Measurements from ENCODE around the gene TBC1D22A. TPM values are rescaled to one million over a fixed set of nuclear protein-coding genes. Genes with fewer than 3 reads are reported as not detected.

The TBC1D22A gene
- polyA plus RNA-seq, 1 donor from 2014 or later: 9.3 TPM

- no peak overlapping the region for H3K4me2 ChIP-seq (ENCODE audit: low read length)
Observed at GRCh38 chr22:47196881-47197772, 434.7 kb downstream of the TBC1D22A start.

DNA sequence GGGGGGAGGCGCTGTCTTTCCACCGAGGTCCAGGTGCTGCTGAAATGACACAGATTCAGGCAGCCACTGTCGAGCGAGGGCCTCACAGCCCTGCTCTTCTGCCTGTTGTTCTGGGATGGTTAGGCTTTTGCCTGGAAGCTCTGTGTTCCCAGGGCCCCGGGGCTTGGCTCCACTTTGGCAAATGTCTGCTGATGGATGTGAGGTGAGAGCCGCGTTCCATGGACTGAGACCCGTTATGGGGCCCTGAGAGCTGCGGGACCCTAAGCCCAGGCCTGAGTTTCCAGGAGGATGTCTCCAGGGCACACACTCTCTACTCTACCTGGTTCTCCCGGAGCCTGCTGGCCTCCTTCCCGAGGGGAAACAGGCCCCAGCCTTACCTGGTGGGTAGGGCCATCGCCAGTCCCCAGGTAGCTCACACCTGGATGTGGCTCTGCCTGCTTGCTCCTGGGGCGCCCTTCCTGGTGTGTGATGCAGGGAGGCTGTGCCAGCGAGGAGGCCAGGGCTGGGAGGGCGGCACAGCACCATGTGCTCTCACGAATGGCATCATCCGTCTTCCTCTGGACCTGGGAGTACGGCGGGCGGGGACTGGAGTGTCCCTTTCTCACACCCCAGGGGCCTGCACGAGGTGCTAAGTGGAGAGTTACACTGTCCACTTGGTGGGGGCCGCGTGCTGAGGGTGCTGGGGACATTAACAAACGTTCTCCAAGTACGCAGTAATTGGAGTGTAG is 435.5 kb downstream of the TBC1D22A start:
- no peaks in the 10 kb centered on the region for H3K36me3 ChIP-seq (ENCODE audit: insufficient read depth, low read length)
- no peak overlapping the region for H3K27ac ChIP-seq (ENCODE audit: low read length)
- H4K20me1 ChIP-seq (ENCODE audit: insufficient read depth): no peaks in the 10 kb centered on the region
- H3F3A ChIP-seq (ENCODE audit: insufficient read depth, low read length, poor library complexity, severe bottlenecking): no peaks in the 10 kb centered on the region
- no peak for TF ChIP-seq EZH2 (IDR thresholded peaks at IDR 0.05; ENCODE audit: borderline replicate concordance, insufficient read depth, low read length, poor library complexity, severe bottlenecking)
- no peak for TF ChIP-seq POLR2AphosphoS5 (IDR thresholded peaks at IDR 0.05)
- no peak for TF ChIP-seq EP300 (conservative IDR thresholded peaks at IDR 0.05; ENCODE audit: poor library complexity, severe bottlenecking)
- no peak for TF ChIP-seq MXI1 (conservative IDR thresholded peaks at IDR 0.05; ENCODE audit: poor library complexity, severe bottlenecking)
- TF ChIP-seq RAD21 (conservative IDR thresholded peaks at IDR 0.05): no peak
- TF ChIP-seq SMC3 (conservative IDR thresholded peaks at IDR 0.05; ENCODE audit: poor library complexity): no peak
- TF ChIP-seq TAF1 (IDR thresholded peaks at IDR 0.05; ENCODE audit: low read depth): no peak
- TF ChIP-seq, protein P1, sequence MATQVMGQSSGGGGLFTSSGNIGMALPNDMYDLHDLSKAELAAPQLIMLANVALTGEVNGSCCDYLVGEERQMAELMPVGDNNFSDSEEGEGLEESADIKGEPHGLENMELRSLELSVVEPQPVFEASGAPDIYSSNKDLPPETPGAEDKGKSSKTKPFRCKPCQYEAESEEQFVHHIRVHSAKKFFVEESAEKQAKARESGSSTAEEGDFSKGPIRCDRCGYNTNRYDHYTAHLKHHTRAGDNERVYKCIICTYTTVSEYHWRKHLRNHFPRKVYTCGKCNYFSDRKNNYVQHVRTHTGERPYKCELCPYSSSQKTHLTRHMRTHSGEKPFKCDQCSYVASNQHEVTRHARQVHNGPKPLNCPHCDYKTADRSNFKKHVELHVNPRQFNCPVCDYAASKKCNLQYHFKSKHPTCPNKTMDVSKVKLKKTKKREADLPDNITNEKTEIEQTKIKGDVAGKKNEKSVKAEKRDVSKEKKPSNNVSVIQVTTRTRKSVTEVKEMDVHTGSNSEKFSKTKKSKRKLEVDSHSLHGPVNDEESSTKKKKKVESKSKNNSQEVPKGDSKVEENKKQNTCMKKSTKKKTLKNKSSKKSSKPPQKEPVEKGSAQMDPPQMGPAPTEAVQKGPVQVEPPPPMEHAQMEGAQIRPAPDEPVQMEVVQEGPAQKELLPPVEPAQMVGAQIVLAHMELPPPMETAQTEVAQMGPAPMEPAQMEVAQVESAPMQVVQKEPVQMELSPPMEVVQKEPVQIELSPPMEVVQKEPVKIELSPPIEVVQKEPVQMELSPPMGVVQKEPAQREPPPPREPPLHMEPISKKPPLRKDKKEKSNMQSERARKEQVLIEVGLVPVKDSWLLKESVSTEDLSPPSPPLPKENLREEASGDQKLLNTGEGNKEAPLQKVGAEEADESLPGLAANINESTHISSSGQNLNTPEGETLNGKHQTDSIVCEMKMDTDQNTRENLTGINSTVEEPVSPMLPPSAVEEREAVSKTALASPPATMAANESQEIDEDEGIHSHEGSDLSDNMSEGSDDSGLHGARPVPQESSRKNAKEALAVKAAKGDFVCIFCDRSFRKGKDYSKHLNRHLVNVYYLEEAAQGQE (IDR thresholded peaks at IDR 0.05; ENCODE audit: borderline replicate concordance): no peak
- TF ChIP-seq, protein P2, sequence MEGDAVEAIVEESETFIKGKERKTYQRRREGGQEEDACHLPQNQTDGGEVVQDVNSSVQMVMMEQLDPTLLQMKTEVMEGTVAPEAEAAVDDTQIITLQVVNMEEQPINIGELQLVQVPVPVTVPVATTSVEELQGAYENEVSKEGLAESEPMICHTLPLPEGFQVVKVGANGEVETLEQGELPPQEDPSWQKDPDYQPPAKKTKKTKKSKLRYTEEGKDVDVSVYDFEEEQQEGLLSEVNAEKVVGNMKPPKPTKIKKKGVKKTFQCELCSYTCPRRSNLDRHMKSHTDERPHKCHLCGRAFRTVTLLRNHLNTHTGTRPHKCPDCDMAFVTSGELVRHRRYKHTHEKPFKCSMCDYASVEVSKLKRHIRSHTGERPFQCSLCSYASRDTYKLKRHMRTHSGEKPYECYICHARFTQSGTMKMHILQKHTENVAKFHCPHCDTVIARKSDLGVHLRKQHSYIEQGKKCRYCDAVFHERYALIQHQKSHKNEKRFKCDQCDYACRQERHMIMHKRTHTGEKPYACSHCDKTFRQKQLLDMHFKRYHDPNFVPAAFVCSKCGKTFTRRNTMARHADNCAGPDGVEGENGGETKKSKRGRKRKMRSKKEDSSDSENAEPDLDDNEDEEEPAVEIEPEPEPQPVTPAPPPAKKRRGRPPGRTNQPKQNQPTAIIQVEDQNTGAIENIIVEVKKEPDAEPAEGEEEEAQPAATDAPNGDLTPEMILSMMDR (IDR thresholded peaks at IDR 0.05; ENCODE audit: poor library complexity, severe bottlenecking): no peak
- H3K9me2 ChIP-seq (ENCODE audit: insufficient read depth, low read length): no peaks in the 10 kb centered on the region
- H3K4me3 ChIP-seq (ENCODE audit: low read length): no peak overlapping the region
- no peak overlapping the region for H3K4me2 ChIP-seq (ENCODE audit: low read length)
- no peak overlapping the region for H3K9ac ChIP-seq (ENCODE audit: low read length)
- no peaks in the 10 kb centered on the region for H3K9me3 ChIP-seq (ENCODE audit: low read length)
- H3K79me2 ChIP-seq (replicated peaks; ENCODE audit: insufficient read depth, low read length): no peaks in the 10 kb centered on the region
- no peak overlapping the region for H2AFZ ChIP-seq (ENCODE audit: low read depth, low read length)
- H3K27me3 ChIP-seq (ENCODE audit: insufficient read depth, low read depth, low read length): no peaks in the 10 kb centered on the region

More at GRCh38 chr22:47196881-47197772, 434.7 kb downstream of the TBC1D22A start:
- no peaks in the 10 kb centered on the region for H3K9me3 ChIP-seq (ENCODE audit: low read length)
- H3K36me3 ChIP-seq (ENCODE audit: insufficient read depth, low read length): no peaks in the 10 kb centered on the region
- no peak overlapping the region for H2AFZ ChIP-seq (ENCODE audit: low read depth, low read length)
- H3F3A ChIP-seq (ENCODE audit: insufficient read depth, low read length, poor library complexity, severe bottlenecking): no peaks in the 10 kb centered on the region
- H3K9me2 ChIP-seq (ENCODE audit: insufficient read depth, low read length): no peaks in the 10 kb centered on the region
- no peaks in the 10 kb centered on the region for H3K79me2 ChIP-seq (replicated peaks; ENCODE audit: insufficient read depth, low read length)
- H3K9ac ChIP-seq (ENCODE audit: low read length): no peak overlapping the region
- TF ChIP-seq EZH2 (IDR thresholded peaks at IDR 0.05; ENCODE audit: borderline replicate concordance, insufficient read depth, low read length, poor library complexity, severe bottlenecking): no peak
- no peak overlapping the region for H3K4me3 ChIP-seq (ENCODE audit: low read length)
- H3K27ac ChIP-seq (ENCODE audit: low read length): no peak overlapping the region
- H3K27me3 ChIP-seq (ENCODE audit: insufficient read depth, low read depth, low read length): no peaks in the 10 kb centered on the region
- no peaks in the 10 kb centered on the region for H4K20me1 ChIP-seq (ENCODE audit: insufficient read depth)
